GM21360 (cell line): ENCODE results near the gene LRP1B.

Experiments
- ATAC-seq: cut with Tn5 transposase; IDR thresholded peaks from one replicate; pipeline ENCODE4 v1.9.1; 2021; ENCODE audit warnings: mild to moderate bottlenecking, moderate library complexity; ENCODE audit not compliant: unreplicated experiment

LRP1B gene

DNA sequence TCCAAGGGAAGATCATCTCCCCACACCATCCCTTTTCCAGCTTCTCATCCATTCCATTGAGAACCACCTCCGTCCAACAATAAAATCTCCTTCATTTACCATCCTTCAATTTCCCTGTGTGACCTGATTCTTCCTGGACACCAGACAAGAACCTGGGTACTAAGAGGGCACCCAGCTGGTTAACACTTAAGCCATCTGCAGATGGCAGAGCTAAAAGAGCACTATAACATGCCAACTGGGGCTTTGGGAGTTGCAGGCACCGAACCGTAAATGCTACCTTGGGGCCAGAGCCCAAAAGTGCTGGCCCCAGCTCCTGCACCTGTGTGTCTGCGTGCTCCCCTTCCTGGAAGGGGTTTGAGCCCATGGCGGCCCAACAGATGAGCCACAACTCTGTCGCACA, 655.0 kb downstream of the LRP1B start:
- ATAC-seq, result no peak

DNA sequence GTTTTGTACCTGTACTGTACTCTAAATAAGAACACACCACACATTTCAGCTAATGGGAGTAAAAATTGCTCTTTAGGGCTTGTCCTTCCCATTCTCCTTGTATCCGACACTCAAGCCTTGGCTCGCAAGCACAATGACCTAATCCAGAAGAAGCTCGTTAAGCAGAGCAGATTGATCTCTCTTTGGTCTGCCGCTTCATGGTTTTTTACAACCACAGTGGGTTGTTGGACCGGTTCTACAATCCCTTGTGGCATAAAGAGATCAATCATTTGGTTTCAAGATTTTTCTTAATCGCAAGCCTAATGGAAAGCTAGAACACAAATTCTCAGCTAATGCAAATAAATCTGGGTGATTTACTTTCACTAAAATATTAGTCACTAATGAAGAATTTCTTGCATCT, 662.1 kb downstream of the LRP1B start:
- ATAC-seq, result no peak

DNA sequence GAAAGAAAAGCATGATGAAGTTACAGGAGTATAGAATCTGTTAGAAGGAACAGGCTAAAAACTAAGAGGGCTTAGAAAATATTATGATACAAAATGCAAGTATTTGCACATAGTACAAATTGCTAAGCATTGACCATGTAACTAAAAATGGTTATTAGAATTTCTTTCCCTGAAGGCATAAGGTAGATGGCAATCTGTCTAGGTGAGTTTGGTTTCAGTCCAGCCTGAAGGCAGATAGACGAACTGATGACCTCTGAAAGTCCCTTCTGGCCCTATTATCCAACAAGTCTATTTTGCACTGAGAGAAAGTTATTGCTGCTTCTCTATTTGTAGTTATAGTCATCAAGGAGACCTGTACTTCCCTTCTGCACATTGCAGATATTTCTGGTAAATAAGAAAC, 663.5 kb downstream of the LRP1B start:
- no peak for ATAC-seq

DNA sequence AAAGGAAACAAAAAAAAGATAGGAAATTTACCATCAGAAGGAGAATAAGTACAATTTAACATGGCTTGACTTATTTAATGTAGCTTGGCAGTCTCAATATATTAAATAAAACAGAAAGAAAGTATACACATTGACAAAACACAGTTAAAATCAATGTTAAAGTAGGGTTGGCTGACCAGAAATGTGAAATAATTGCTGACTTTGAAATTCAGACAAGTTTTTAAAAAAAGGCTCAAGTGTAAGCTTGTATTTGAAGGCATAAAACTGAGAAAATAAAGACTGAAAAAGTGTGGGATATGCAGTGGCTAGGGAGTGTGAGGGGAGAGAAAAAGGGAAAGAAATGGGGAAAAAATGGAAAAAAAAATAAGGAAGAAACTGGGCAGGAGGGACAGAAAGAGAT, 665.8 kb downstream of the LRP1B start:
- ATAC-seq, result no peak

DNA sequence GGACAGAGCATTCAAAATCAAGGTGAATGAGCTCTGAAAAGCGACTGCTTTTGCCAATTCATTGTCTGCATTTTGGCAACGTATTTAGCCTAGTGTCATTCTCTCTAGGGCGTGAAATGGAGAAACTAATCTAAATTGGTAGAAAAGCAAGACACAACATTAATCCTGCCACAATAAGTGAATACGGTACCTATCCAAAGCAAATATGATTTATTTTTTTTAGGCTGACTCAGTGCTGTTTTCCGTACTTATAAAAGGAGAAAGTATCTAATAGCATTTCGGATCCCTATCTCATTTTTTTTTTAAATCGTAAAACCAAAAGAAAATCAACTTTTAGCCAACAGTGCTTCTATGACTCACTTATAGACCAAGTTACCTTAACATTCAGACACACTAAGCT, 672.5 kb downstream of the LRP1B start:
- ATAC-seq, result no peak

DNA sequence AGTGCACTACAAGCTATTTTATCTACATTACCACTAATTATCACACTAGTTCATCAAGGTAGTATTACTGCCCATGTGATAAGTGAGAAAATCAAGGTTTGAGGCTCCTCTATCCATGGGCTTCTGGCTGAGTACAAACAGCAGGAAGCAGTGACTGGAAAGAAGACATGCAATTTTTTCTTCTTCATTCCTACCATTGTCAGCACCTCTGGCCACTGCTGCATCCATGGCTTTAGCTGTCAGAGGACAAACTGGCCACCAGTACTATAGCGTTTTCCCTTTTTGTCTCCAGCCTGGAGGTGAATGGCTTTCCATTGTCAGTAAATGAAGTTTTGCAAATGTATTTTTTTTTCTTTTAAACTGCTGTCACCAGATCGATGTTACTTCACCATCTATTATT, 674.9 kb downstream of the LRP1B start:
- no peak for ATAC-seq

DNA sequence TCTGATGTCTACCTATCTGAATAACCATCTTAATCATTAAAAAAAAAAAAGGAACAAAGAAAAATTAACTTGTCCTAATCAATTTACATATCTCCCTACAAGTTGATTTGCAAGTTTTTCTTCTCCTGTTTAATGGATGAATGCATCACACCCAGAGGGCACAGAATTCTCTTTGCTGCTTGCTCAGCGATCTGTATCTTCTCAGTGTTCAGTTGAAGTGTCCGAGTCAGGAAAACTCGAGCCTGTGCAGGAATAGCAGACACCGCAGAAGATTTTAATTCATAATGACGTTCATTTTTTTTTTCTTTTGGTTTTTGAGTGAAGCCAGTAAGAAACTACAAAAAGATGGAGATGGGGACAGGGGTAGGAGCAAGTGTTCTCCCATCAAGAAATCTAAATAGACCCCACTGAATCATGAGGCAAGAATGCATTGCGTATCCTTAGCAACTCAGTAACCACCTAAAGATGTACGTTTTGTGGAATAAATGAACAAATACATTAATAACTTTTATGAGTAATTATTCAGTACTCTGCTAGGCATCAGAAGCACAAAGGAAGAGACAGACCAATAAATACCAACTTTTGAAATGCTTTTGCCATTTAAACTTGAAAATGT, 675.5 kb downstream of the LRP1B start:
- ATAC-seq, result no peak

DNA sequence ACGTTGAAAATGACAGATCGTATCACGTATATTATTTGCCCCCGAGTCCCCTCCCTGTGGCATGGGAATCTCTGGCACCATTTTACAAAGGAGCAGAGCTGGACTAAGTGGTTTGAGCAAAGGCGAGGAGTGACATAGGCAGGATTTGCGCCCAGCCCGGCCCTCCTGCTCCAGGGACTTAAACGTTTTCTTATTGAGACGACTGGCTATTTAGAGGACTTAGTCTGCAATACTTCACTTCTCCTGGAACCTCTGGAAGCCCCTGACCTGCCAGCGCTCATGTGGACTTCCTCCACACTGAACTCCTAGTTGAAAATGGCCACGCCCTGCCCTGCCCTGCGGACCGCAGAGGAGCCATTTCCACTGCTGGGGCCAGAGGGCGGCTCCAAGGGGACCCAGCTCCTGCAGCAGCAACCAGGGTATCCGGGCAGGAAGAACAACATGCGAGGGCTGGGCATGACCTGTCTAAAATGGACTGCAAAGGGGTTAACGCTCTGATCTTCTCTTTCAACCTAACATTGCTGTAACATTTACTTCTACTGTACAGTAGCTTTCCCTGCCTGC, 690.7 kb downstream of the LRP1B start:
- ATAC-seq, result no peak

DNA sequence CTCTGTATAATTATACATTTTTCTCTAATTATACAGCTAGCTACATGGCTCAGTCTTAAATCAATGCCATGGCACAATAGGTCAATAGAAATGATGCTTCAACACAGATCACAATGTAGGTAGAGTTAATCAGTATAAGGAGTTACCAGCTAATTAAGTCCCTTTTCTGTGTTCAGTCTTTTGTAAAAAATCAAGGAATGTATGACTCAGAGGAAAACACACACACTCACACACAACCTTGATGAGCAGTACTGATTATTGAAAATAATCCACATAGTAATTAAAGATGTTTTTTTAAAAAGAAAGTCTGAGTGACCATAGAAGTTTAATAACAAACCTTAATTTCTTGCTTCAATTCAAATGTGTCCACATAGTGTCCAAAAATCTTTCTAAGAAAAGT, 691.3 kb downstream of the LRP1B start:
- ATAC-seq, result no peak

DNA sequence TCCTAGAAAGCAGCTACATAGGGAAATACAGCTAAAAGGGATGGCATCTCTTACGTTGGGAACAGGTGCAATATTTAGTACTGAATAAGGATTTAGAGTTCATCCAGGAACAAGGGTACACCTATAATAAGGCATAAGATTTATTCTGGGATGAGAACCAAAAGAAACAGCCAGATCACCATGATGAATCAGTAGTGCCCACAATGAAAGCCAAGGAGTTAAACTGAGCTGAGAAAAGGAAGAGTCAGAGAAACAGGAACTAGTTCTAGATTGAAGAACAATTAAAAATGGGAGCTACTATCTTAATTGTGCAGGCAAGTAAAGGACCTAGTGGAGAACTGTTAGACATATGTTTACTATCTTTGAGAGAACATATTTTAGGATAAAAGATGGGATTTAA, 692.3 kb downstream of the LRP1B start:
- no peak for ATAC-seq

DNA sequence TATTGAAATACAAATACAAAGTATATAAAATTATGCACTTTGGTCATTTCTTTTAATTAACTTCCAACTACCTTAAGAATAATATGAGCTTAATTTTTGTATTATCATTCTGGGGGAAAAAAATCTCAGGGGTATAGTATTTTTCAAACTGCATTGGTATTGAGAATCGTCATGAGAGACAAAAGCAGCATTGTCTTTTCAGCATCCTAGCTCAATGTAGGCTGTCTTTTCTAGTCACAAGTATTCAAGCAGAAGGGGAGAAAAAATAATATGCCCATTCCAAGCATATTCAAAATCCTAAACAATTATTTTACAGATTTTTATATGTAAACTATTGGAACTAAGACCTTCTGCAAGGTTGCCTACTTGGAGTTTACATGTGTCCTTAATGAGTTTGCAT, 693.3 kb downstream of the LRP1B start:
- ATAC-seq, result no peak

DNA sequence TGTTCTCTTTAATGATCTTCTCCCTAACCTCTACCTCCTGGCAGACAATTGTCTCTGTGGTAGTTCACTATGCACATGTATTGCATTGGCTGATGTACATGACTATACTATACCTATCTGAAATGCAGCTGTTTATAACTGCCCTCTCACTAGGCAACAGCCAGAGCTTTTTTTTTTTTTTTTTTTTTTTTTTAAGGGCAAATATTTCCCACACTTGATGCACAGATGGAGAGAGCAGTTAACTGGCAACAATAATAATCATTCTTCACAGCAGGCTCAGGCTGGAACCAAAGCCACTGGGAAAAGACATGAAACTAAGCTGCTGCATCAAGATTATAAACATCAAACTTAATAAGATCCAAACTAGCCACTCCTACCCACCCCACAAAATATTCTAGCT, 707.7 kb downstream of the LRP1B start:
- no peak for ATAC-seq

DNA sequence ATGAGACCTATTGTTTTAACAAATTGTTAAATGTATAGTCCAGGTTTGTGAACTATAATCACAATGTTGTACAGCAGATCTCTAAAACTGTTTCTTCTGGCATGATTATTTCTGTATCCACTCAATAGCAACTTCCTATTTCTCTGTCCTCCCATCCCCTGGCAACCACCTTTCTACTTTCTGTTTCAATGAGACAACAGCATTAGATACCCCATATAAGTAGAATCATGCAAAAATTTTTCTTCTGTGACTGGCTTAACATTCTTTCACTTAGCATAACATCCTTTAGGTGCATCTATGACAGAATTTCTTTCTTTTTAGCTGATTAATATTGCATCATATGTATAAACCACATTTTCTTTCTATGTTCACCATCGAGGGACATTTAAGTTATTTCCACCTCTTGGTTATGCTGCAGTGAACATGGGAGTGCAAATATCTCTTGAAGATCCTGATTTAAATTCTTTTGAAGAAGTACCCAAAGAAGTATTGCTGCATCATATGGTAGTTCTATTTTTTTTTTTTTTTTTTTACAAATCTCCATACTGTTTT, 713.5 kb downstream of the LRP1B start:
- ATAC-seq, result no peak

DNA sequence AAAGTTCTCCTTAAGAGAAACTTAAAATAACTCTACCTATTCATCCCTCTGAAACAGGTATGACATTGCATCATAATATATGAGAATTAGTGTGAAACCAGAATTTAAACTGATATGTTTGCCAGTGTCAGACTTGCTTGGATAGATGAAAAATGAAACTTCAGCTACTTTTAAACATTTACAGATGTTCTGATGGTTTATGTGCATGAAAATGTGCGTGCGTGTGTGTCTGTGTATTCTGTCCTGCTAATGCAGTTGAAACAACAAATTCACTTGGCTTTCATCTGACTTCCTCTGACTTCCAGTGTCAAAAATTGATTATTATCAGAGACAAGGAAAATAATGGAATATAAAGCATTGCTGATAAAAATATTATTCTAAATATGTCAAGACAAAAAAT, 719.4 kb downstream of the LRP1B start:
- ATAC-seq, result no peak

DNA sequence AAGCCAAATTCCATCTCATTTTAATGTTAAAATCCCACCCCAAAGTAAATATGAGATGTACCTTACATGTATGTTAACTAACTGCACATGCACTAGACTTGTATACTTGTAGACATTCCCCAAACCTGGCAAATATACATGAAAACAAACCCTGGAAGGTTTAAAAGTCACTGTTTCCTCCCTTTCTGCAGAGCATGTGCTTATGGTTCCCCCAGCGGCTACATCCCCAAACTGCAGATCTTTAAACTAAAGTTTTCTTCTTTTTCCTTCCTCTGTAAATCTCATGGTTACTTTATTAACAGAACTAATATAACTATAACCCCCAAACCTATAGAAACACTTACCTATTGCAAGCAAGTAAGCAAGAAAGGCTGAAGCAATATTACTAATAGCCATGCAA, 731.5 kb downstream of the LRP1B start:
- no peak for ATAC-seq

DNA sequence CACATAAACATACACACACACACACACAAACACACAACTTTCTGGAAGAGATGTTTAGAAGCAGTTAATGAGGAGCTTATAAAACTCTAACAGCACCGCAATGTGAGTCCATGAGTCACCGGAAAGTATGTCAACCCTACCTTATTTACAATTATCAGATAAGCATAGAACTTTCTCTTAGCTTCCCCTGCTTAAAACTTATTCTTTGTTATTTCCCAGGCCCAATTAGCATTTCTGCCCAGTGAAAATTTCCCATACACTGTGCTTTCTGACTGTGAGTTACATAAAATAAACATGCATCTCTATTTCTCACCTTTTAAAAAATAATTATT, 737.6 kb downstream of the LRP1B start:
- no peak for ATAC-seq

DNA sequence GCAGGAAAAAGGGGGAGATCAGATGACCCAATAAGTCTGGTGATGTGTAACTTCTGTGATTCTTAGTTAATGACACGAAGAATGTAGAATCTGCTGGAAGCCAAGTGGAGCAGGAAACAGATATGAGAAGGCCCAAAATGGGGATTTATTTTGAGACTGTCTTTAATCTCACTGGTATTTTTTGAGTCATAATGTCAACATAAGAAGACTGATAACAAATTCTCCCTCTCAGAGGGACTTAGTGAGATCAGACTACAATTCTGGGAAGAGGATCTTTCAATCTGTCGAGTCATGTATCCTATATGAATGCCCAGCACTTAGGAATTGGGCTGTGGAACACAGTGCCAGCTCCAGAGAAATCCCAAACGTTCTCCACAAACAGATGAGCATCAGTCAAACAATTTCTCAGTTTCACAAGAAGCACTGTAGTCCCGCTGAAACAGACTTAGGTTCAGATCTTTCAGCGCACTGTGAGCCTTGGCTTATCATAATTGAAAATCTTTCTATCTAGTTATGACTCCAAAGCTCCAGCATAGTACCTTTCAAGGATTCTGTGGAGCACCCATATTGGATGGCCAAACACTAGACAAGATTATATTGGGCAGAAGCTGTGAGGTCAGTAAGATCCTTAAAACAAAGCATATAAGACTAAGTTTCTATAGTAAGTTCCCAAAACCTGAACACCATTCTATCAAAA, 738.2 kb downstream of the LRP1B start:
- no peak for ATAC-seq

DNA sequence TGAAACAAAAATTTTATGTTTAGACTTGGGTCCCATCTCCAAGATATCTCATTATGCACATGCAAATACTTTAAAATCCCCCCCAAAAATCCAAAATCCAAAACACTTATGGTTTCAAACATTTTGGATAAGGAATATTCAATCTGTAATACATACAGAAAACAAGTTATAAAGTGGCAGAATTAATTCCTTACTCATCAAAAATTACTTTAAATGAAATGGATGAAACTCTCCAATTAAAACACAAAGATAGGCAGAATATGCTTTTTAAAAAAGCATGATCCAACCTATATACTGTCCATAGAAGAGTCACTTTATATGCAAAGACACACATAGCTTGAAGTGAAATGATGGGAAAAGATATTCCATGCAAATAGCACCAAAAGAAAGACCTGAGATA, 744.6 kb downstream of the LRP1B start:
- ATAC-seq, result no peak

DNA sequence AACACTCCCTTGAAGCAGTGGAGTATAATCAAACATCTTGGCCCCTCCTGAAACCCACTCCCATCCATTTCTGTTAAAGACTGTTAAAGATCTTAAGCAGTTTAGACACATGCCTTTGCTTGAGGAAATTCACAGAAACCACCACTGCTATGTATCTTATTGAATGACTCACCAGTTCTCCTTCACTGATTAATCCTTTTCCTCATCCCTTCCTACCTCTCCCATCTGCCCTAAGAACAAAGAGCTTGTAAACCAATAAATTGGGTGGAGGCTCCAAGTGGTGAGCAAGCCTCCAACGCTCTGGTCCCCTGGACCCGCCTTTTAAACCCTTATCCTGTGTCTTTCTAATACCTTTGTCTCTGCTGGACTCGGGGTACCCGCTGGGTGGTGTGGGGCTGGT, 746.1 kb downstream of the LRP1B start:
- no peak for ATAC-seq

DNA sequence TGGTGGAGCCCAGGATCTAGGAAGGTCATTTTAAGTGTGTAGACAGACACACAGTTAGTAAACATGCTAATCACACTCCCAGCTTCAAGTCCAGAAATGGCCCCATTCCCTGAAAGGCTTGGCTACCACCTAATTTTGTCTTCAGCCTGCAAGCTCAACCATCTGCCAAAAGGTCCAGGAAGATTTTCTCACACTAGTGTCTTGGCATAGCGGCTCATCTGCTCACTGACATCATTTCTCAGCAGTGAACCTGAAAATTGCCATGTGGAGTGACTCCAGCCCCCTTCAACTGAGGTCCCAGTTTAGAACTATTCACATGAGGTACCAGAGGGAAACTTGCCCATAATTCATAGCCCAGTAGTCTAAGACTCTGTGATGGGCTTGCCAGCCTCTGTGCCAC, 748.9 kb downstream of the LRP1B start:
- ATAC-seq, result no peak

DNA sequence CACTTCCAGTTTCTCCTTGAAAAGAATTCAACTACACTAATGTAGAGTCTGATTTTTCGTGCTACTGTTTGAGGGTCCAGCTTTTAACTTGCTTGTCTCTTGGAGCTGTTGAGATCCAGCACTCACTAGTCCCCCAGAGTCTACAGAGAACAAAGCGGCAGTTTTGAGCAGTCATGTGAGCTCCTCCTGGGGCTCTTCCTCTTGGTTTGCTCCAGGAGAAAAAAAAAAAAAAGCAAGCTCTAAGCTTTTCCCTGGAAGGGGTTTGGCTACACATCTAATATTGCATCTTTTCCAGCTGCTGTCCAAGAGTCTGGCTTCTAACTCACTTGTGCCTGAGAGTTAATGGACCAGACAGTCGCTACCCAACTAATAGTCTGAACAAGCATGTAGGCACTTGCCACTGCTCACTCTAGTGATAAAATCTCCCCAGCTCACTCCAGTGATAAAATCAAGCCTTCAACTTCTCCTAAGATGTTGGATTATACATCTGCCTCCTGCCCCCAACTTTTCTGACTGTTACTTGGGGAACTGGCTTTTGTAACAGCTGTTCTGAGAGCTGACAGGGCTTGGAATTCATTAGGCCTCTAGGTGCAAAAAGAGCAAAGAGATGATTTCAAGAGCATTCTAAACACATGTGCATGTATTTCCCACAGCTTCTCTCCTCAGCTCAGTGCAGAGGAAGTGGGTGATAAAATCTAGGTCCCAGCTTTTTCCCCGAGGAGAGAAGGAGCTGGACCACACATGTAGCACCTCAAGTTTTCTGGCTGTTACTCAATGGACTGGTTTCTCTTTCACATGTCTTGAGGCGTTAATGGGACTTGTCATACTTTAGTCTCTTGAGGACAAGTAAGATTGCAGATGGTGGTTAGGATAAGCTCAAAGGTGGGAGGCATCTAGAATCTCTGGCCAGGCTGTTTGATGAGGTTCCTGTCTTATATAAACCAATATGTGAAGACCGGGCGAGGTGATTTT, 750.5 kb downstream of the LRP1B start:
- ATAC-seq, result no peak
